HG03280 (cell line): ENCODE data around the gene TNNI3K.

ENCODE experiments used
- ATAC-seq: cut with Tn5 transposase; IDR thresholded peaks from one replicate; pipeline ENCODE4 v1.9.1; 2021; ENCODE audit warnings: mild to moderate bottlenecking, moderate library complexity; ENCODE audit not compliant: unreplicated experiment

TNNI3K gene

DNA sequence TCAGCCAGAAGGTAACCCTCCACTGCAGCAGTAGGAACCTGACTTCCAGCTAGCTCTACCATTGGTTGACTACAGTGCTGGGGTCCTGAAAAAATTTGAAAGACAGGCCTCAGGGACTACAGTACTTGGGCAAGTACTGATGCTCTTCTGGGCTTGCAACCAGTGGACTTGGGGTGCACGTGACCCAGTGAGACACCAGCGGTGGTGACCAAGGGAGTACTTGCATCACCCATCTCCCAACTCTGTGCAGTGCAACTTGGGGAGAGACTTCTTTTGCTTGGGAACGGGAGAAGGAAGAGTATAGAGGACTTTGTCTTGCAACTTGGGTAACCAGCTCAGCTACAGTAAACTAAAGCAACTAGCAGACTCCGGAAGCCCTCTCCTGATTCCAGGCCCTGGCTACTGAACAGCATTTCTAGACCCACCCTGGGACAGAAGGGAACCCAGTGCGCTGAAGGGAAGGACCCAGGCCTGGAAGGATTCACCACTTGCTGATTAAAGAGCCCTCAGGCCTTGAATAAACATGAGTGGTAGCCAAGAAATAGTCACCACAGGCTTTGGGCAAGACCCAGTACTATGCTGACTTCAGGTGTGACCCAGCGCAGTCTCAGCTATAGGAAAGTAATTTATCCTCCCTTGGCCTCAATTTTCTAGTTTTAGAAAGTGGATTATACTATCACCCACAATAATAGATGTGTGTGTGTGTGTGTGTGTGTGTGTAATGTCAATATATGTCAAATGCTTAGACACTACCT, 45.6 kb downstream of the TNNI3K start:
- no peak for ATAC-seq

- no peak for ATAC-seq
Observed at GRCh38 chr1:74286414-74286813, 51.2 kb downstream of the TNNI3K start.

DNA sequence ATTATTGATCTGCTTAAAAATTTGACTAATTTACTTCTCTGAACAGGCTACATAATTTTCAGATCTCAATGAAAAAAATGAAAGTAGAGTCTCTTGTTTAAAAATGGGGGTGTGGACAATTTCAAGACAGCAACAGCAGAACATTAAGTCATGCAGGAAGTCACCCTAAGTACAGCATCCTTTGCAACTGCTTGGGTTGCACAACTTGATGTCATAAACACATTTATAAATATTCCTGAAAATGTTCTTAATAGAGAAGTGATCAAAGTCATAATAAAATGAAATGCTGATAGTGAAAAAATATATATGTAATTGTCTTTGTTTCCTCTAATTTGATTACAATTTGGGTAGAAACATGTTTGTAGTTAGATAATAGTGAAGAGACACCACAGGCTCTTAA, 79.3 kb downstream of the TNNI3K start:
- no peak for ATAC-seq

DNA sequence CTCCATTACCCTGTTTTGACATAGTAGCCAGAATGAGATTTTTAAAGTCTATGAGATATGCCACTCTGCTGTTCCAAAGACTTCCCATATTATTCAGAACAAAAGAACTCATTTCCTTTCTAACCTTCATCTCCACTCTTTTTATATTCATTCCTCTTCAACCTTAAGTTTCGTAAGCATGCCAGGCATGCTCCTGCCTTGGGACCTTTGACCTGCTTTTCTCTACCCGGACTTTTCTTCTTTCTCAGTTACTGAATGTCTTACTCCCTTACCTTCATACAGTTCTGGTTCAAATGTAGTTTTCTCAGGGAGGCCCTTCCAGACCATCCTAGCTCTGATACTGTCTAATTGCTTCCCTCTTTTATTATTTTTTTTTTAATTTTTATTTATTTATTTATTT, 81.1 kb downstream of the TNNI3K start:
- no peak for ATAC-seq

GRCh38 chr1:74317663-74318062, 82.5 kb downstream of the TNNI3K start:
- ATAC-seq = no peak

- no peak for ATAC-seq
Observed at GRCh38 chr1:74323937-74324473, 88.8 kb downstream of the TNNI3K start.

GRCh38 chr1:74324684-74325448, 89.7 kb downstream of the TNNI3K start:
- no peak for ATAC-seq

GRCh38 chr1:74328851-74329250, 93.7 kb downstream of the TNNI3K start:
- no peak for ATAC-seq

GRCh38 chr1:74333244-74333643, 98.1 kb downstream of the TNNI3K start:
- no peak for ATAC-seq

DNA sequence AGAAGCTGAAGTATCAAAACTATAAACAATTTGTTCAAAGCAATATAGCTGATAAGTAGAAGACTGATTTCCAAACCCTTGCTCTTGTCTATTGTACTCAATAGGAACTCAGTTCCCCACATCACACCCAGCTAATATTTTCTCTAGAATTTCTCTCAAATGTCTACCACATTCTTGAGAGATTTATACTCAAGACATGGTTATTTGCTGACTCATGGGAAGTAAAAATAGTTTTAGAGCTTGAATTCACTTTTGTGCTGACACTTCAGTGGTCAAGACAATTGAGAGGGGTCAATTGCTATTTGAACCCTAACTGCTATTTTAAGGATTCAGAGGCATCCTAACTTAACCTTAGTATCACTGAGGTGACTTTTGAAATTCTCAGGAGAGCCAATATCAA, 99.0 kb downstream of the TNNI3K start:
- ATAC-seq = no peak

DNA sequence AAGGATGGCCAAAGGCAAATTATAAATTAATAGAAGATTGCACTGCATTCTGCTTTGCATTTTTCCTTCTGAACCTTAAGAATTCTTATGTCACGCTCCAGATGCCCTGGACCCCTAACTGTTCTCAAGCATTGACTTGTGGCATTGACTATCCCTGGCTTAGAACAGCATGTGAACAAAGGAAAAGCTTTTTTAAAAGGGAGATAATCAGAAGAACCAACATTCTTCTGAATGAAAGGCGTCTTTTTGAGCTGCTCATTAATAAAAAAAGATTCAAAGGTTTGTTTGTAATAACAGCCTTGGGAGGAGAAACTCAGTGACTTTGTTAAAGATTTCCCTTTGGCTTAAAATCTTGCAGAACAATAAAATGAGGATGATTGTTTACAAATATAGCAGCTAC, 105.5 kb downstream of the TNNI3K start:
- ATAC-seq = no peak

GRCh38 chr1:74341702-74342339, 106.6 kb downstream of the TNNI3K start:
- no peak for ATAC-seq

GRCh38 chr1:74343216-74343615, 108.0 kb downstream of the TNNI3K start:
- no peak for ATAC-seq

DNA sequence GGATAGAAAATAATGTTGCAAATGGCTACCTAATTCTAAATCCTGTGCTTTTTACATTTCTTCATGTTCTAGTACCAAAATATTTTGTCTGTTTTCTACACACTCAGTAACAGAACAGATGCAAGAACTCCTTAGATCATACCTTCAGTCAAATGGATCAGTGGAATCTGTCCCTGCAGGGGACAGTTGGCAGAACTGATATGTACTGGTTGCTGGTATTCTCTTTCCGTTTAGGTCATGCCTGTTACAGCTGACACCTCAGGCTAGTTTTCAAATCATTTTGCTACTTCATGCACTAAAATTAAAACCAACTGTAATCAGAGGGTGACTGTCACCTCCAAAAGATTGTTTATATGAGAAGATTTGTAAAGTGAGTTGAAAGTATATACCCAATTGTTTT, 109.2 kb downstream of the TNNI3K start:
- no peak for ATAC-seq

DNA sequence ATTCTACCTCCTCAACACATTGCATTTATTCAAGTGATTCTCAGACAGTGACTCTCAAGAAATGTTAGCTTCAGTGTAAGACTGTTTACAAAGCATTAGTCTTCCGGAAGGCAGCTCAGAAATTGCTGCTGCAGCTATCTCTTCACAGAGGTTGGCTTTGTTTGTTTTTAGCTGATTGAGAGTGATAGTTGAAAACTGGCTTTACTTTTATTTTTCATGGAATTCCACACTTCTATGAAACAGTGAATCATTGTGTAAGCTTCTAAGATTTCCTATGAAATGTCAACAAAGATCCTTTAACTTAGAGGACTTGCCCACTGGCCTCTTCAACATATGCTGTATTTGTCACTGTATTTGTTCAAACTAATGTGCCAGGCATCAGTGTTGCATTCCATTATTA, 121.3 kb downstream of the TNNI3K start:
- ATAC-seq = no peak

- no peak for ATAC-seq
Observed at GRCh38 chr1:74357150-74357549, 122.0 kb downstream of the TNNI3K start.

DNA sequence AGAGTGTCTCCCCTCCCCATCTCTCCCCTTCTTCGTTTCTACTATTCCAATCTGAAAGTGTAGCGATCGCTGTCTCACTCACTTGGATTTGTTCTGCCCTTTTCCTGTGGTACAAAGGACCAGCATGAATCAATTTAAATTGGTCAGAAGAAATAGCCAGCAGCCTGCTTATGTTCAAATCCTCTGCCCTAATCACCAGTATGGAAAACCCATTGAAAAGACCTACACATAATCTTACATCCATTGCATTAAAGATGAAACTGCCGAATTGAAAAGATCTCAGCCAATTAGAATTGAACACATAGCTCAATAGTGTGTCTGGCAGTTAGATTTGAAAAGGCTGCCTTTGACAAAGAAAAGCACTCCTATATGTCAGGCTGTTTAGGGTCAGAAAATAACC, 122.6 kb downstream of the TNNI3K start:
- ATAC-seq = no peak

- ATAC-seq = no peak
Observed at GRCh38 chr1:74362691-74363090, 127.5 kb downstream of the TNNI3K start.

GRCh38 chr1:74363220-74363619, 128.0 kb downstream of the TNNI3K start:
- no peak for ATAC-seq

GRCh38 chr1:74367175-74367813, 132.1 kb downstream of the TNNI3K start:
- no peak for ATAC-seq

DNA sequence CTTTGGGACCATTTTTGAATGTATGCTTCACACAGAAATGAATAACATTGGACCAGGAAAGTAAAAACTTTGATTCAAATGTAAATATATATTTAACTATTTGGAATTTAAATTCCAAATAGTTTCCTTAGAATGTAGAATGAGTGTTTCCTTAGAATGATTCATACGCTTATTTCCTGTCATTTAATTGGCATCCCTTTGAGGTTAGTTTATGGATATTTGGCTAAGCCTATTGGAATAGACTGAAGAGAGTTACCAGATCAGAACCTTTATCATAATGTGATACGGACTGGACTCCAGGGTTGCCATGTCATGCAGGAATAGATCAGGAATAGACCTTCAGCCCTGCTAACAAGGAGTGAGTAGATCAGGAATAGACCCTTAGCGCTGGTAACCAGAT, 133.1 kb downstream of the TNNI3K start:
- no peak for ATAC-seq
